ENCODE results near the gene ZNF526.

GRCh38 chr19:42225718-42226292, 5.7 kb downstream of the ZNF526 start:
- no peak for TF ChIP-seq CTCF (IDR thresholded peaks at IDR 0.05; ENCODE audit: insufficient read depth, low read length, poor library complexity, severe bottlenecking)
- no peak for TF ChIP-seq EZH2phosphoT487 (conservative IDR thresholded peaks at IDR 0.05; ENCODE audit: low read length)

All from SU-DHL-6 (cell line).